Osteocyte (in vitro differentiated cells): ENCODE measurements around the gene CDKL4. TPM values are rescaled to one million over a fixed set of nuclear protein-coding genes. Genes with fewer than 3 reads are reported as not detected.
"Not testable (repeated sequence)": the region's sequence is repeated elsewhere in the genome, so short reads cannot be mapped to it uniquely, and the experiment has no call there.

Source experiments
- DNase-seq: peaks from one replicate; pipeline ENCODE4 v3.0.0; 2021; ENCODE audit warnings: mixed read lengths; ENCODE audit not compliant: unreplicated experiment; ENCODE audit errors: extremely low spot score
- H3K27ac Mint-ChIP-seq: one replicate; pipeline ENCODE4 v1.8.0; 2021; ENCODE audit warnings: mild to moderate bottlenecking, mixed read lengths; ENCODE audit not compliant: unreplicated experiment
- H3K27me3 Mint-ChIP-seq: one replicate; pipeline ENCODE4 v1.8.0; 2021; ENCODE audit warnings: mixed read lengths; ENCODE audit not compliant: unreplicated experiment
- H3K36me3 Mint-ChIP-seq: one replicate; pipeline ENCODE4 v1.8.0; 2021; ENCODE audit warnings: mixed read lengths; ENCODE audit not compliant: unreplicated experiment
- H3K4me1 Mint-ChIP-seq: one replicate; pipeline ENCODE4 v1.8.0; 2021; ENCODE audit warnings: mixed read lengths; ENCODE audit not compliant: unreplicated experiment
- H3K4me3 Mint-ChIP-seq: one replicate; pipeline ENCODE4 v1.8.0; 2021; ENCODE audit warnings: mild to moderate bottlenecking, moderate library complexity, mixed read lengths; ENCODE audit not compliant: unreplicated experiment
- H3K9me3 Mint-ChIP-seq: one replicate; pipeline ENCODE4 v1.8.0; 2021; ENCODE audit warnings: mixed read lengths; ENCODE audit not compliant: unreplicated experiment
- CTCF ChIP-seq: fragments of 200-600 bp; sonication (generic); IDR thresholded peaks from 2 replicates; pipeline ENCODE4 v1.5.0; 2021; ENCODE audit warnings: antibody characterized with exemption, mild to moderate bottlenecking, moderate library complexity
- total RNA-seq: library from RNA; stranded (reverse); gene quantifications from 2 replicates; pipeline ENCODE4 v1.2.1, GENCODE V29; 2021

Gene CDKL4
- total RNA-seq, 1 donor from 2014 or later: 0.83 TPM

GRCh38 chr2:39138837-39139211 is 104.9 kb downstream of the CDKL4 start:
- Mint-ChIP-seq H3K27ac (no peak overlapping the region), H3K4me1 (no peaks in the 10 kb centered on the region), H3K36me3 (no peaks in the 10 kb centered on the region), H3K27me3 (peaks cover 3% of the 10 kb centered on the region), H3K4me3 (no peak overlapping the region), H3K9me3 (no peaks in the 10 kb centered on the region)
- no peak for DNase-seq
- TF ChIP-seq CTCF: no peak

- H3K36me3 Mint-ChIP-seq, H3K4me1 Mint-ChIP-seq, H3K27ac Mint-ChIP-seq, DNase-seq, H3K27me3 Mint-ChIP-seq, H3K9me3 Mint-ChIP-seq, H3K4me3 Mint-ChIP-seq: not testable (repeated sequence)
Measured at GRCh38 chr2:39138187-39138836, 105.5 kb downstream of the CDKL4 start.

GRCh38 chr2:39136799-39137198 is 107.0 kb downstream of the CDKL4 start:
- Mint-ChIP-seq H3K36me3 (no peaks in the 10 kb centered on the region), H3K4me3 (no peak overlapping the region), H3K27me3 (peaks cover 3% of the 10 kb centered on the region), H3K9me3 (no peaks in the 10 kb centered on the region), H3K27ac (no peak overlapping the region), H3K4me1 (no peaks in the 10 kb centered on the region)
- no peak for TF ChIP-seq CTCF
- no peak for DNase-seq

GRCh38 chr2:39135690-39136259 is 108.0 kb downstream of the CDKL4 start:
- no peak for TF ChIP-seq CTCF
- no peaks in the 10 kb centered on the region for H3K9me3 Mint-ChIP-seq
- no peak for DNase-seq
- no peaks in the 10 kb centered on the region for H3K4me1 Mint-ChIP-seq
- H3K27ac Mint-ChIP-seq: no peak overlapping the region
- H3K27me3 Mint-ChIP-seq: peaks cover 3% of the 10 kb centered on the region
- H3K36me3 Mint-ChIP-seq: no peaks in the 10 kb centered on the region
- H3K4me3 Mint-ChIP-seq: no peak overlapping the region

- no peak for TF ChIP-seq CTCF
- Mint-ChIP-seq H3K27ac (no peak overlapping the region), H3K4me3 (no peak overlapping the region), H3K27me3 (no peaks in the 10 kb centered on the region), H3K9me3 (no peaks in the 10 kb centered on the region), H3K36me3 (no peaks in the 10 kb centered on the region), H3K4me1 (peaks cover 3% of the 10 kb centered on the region)
- DNase-seq: no peak
Measured at GRCh38 chr2:39133215-39133851, 110.4 kb downstream of the CDKL4 start.
